ENCODE measurements around the gene PPP2R5A. TPM values are rescaled to one million over a fixed set of nuclear protein-coding genes. Genes with fewer than 3 reads are reported as not detected.

PPP2R5A gene
- polyA plus RNA-seq, 1 experiment = 31.5 TPM

DNA sequence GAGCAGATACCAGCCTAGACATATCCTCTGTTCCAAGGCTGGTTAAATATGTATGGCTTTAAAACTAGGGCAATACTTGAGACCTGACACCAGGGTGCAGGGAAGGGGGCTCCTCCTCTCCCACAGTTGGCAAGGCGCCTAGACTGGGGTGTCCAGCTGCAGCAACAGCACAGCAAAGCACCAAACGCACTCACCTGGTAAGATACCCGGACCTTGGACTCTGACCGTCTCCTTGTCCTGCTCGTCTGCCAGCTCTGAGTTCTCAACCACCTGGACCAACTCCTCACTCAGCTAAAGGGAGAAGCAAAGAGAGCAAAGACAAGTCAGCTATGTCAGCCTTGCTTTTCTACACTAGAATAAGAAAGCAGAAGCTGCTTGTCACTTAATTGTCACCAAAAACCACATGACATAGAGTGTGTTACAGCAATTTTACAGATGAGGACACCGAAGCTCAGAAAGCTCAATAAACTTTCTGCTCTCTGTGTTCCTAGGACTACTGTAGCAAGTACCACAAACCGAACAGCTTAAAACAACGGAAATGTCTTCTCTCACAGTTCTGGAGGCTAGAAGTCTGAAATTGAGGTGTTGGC, 125.1 kb downstream of the PPP2R5A start:
- CTCF ChIA-PET = interaction anchor here (1.2 kb wide), 1 partner anchor 375 kb away, joined by 5 read pairs; the partner anchor contains the start of genes DTL and INTS7

More for the DNA sequence above, 125.1 kb downstream of the PPP2R5A start:
- Histone ChIP-seq H3K4me3 (ENCODE audit: low read depth, low read length) (no peak overlapping the region), H3K27ac (ENCODE audit: low read depth, low read length) (no peak overlapping the region), H3K9me3 (ENCODE audit: control insufficient read depth, insufficient read depth, low read length) (peaks cover 3% of the 10 kb centered on the region), H3K27me3 (ENCODE audit: control insufficient read depth, insufficient read depth, low read length) (no peaks in the 10 kb centered on the region)
- POLR2A ChIA-PET = no interaction called here
- TF ChIP-seq, protein P1, sequence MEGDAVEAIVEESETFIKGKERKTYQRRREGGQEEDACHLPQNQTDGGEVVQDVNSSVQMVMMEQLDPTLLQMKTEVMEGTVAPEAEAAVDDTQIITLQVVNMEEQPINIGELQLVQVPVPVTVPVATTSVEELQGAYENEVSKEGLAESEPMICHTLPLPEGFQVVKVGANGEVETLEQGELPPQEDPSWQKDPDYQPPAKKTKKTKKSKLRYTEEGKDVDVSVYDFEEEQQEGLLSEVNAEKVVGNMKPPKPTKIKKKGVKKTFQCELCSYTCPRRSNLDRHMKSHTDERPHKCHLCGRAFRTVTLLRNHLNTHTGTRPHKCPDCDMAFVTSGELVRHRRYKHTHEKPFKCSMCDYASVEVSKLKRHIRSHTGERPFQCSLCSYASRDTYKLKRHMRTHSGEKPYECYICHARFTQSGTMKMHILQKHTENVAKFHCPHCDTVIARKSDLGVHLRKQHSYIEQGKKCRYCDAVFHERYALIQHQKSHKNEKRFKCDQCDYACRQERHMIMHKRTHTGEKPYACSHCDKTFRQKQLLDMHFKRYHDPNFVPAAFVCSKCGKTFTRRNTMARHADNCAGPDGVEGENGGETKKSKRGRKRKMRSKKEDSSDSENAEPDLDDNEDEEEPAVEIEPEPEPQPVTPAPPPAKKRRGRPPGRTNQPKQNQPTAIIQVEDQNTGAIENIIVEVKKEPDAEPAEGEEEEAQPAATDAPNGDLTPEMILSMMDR (IDR thresholded peaks at IDR 0.05; ENCODE audit: low read depth, low read length) = no peak
- no peak for DNase-seq (ENCODE audit: low read depth, low spot score)

Small RNA genes within 50 kb of the gene (small RNA-seq; reads per million reads assigned to genes)
- not detected for gene SNORA16B (ENCODE audit: insufficient read length, low read depth)

Other genes with a start within 250 kb of the PPP2R5A start
- 17.9 and 20.1 TPM in 2 replicates for gene INTS7, start 249.9 kb upstream of the PPP2R5A start, polyA plus RNA-seq (2011; rRNA removed)
- 4.0 and 6.0 TPM in 2 replicates for gene DTL, start 249.7 kb upstream of the PPP2R5A start, polyA plus RNA-seq (2011; rRNA removed)
- gene PACC1, start 129.5 kb downstream of the PPP2R5A start, polyA plus RNA-seq (2011; rRNA removed) = 10.6 and 12.6 TPM in 2 replicates
- 73.4 and 81.7 TPM in 2 replicates for gene NENF, start 147.5 kb downstream of the PPP2R5A start, polyA plus RNA-seq (2011; rRNA removed)

Data from AG04450 (cell line).